IPS-20b (cell line): ENCODE measurements around the gene OXA1L.
"Not testable (repeated sequence)": the region's sequence is repeated elsewhere in the genome, so short reads cannot be mapped to it uniquely, and the experiment has no call there.

ENCODE experiments used
- H3K27ac ChIP-seq: one replicate; pipeline ENCODE4 v1.5.1; 2013; ENCODE audit warnings: low read length
- H3K27me3 ChIP-seq: 2 replicates; pipeline ENCODE4 v1.6.1; 2013; ENCODE audit warnings: mild to moderate bottlenecking, low read length, inconsistent platforms; ENCODE audit not compliant: insufficient read depth
- H3K36me3 ChIP-seq: 2 replicates; pipeline ENCODE4 v1.6.1; 2013; ENCODE audit warnings: low read depth, mild to moderate bottlenecking, inconsistent platforms, low read length, moderate library complexity; ENCODE audit not compliant: insufficient read depth
- H3K4me1 ChIP-seq: 2 replicates; pipeline ENCODE4 v1.6.1; 2013; ENCODE audit warnings: mild to moderate bottlenecking, control low read depth, inconsistent platforms, low read length, moderate library complexity; ENCODE audit not compliant: insufficient read depth
- H3K4me3 ChIP-seq: 2 replicates; pipeline ENCODE4 v1.5.1; 2013; ENCODE audit warnings: mild to moderate bottlenecking, low read length, inconsistent platforms
- H3K9ac ChIP-seq: 2 replicates; pipeline ENCODE4 v1.6.1; 2013; ENCODE audit warnings: low read depth, mild to moderate bottlenecking, inconsistent platforms, low read length, moderate library complexity
- H3K9me3 ChIP-seq: 2 replicates; pipeline ENCODE4 v1.6.1; 2013; ENCODE audit warnings: mild to moderate bottlenecking, low read depth, low read length, inconsistent platforms; ENCODE audit not compliant: insufficient read depth

The OXA1L gene

DNA sequence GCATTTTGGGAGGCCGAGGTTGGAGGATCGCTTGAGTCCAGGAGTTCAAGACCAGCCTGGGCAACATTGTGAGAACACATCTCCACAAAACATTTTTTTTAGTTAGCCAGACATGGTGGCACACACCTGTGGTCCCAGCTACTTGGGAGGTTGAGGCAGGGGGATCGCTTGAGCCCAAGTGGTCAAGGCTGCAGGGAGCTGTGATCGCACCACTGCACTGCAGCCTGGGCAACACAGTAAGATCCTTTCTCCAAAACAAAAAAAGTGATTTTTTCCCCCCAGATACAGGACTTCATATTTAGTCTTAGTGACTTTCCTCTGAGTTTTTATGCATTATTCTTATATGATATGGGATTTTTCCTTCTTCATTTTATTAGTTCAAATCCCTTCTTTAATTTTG lies 20.2 kb downstream of the OXA1L start:
- Histone ChIP-seq H3K36me3 (no peaks in the 10 kb centered on the region), H3K27ac (no peak overlapping the region), H3K9me3 (no peaks in the 10 kb centered on the region), H3K4me1 (no peaks in the 10 kb centered on the region), H3K9ac (no peak overlapping the region), H3K4me3 (no peak overlapping the region), H3K27me3 (no peaks in the 10 kb centered on the region)

DNA sequence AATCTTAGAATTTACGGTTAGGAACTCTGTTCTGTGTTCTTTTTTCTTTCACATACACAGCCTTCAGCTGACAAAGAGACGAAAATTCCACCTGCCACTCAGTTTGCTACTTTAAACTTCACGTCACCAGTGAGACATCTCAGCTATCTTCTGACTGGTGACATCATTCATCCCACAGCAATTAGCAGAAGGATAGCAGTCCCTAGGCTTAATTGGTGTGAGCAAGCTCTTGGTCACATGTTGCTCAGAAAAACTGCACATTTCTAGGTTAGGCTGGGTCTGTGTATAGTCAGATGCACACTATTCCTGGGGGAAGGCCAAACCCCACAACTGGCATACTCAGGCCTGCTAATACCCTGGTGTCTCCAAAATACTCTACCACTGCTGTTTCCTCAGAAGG lies 24.8 kb downstream of the OXA1L start:
- Histone ChIP-seq H3K27ac (no peak overlapping the region), H3K9ac (no peak overlapping the region), H3K36me3 (no peaks in the 10 kb centered on the region), H3K4me1 (no peaks in the 10 kb centered on the region; the same call in 1 of the 2 replicates), H3K9me3 (no peaks in the 10 kb centered on the region), H3K4me3 (no peak overlapping the region), H3K27me3 (no peaks in the 10 kb centered on the region)

GRCh38 chr14:22792158-22792557 lies 25.7 kb downstream of the OXA1L start:
- H3K36me3 ChIP-seq: no peaks in the 10 kb centered on the region
- no peak overlapping the region for H3K4me3 ChIP-seq

DNA sequence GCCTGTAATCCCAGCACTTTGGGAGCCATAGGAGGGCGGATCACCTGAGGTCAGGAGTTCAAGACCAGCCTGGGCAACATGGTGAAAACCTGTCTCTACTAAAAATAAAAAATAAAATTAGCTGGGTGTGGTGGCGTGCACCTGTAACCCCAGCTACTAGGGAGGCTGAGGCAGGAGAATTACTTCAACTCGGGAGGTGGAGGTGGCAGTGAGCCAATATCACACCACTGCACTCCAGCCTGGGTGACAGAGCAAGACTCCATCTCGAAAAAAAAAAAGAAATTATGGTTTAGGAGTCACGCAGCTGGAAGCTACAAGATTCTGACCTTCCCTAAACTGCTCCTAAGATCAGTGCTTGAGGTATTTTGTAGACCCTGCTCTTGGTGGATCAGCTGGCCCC lies 27.1 kb downstream of the OXA1L start:
- not testable (repeated sequence) for H3K9me3 ChIP-seq, H3K4me3 ChIP-seq, H3K27ac ChIP-seq, H3K9ac ChIP-seq, H3K36me3 ChIP-seq, H3K27me3 ChIP-seq
- peaks cover 12% of the 10 kb centered on the region for H3K4me1 ChIP-seq

More at GRCh38 chr14:22792158-22792557, 25.7 kb downstream of the OXA1L start:
- Histone ChIP-seq H3K27me3 (no peaks in the 10 kb centered on the region), H3K9ac (no peak overlapping the region), H3K27ac (no peak overlapping the region), H3K9me3 (no peaks in the 10 kb centered on the region), H3K4me1 (peaks cover 8% of the 10 kb centered on the region)

DNA sequence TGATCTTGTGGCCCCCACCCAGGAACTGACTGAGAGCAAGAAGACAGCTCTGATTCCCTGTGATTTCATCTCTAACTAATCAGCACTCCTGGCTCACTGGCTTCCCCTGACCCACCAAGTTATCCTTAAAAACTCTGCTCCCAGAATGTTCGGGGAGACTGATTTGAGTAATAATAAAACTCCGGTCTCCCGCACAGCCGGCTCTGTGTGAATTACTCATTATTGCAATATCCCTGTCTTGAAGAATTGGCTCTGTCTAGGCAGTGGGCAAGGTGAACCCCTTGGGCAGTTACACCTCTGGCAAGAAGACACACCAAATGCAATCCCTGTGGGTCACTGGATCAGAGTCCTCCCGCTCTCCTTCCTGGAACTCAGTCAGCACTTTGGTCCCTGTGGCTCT lies 27.5 kb downstream of the OXA1L start:
- Histone ChIP-seq H3K9ac (no peak overlapping the region), H3K4me1 (peaks cover 12% of the 10 kb centered on the region), H3K36me3 (no peaks in the 10 kb centered on the region), H3K27me3 (no peaks in the 10 kb centered on the region), H3K27ac (no peak overlapping the region), H3K4me3 (no peak overlapping the region), H3K9me3 (no peaks in the 10 kb centered on the region)

DNA sequence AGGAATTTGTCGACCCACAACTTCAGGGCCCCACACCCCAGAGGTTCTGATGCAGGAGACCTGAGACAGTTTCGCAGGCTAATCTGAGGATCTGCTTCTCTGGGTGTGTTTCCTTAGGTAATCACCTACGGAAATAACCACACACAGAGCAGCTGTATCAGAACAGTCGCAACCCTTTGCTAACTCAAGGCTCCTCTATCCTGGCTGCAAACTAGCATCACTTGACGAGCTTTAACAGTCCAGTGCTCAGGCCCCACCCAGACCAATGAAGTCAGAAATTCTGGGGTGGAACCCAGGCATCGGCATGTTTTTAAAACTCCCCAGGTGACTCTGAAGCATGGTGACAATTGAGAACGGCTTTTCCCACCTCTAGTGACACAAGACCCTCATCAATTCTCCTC lies 28.1 kb downstream of the OXA1L start:
- H3K4me1 ChIP-seq: peaks cover 12% of the 10 kb centered on the region
- no peaks in the 10 kb centered on the region for H3K27me3 ChIP-seq
- H3K9me3 ChIP-seq: no peaks in the 10 kb centered on the region
- no peaks in the 10 kb centered on the region for H3K36me3 ChIP-seq
- no peak overlapping the region for H3K27ac ChIP-seq
- H3K9ac ChIP-seq: no peak overlapping the region
- no peak overlapping the region for H3K4me3 ChIP-seq

GRCh38 chr14:22796087-22796707 lies 29.7 kb downstream of the OXA1L start:
- peak overlapping the region; percentile 17; the same call in 1 of the 2 replicates for H3K9ac ChIP-seq
- no peak overlapping the region for H3K27ac ChIP-seq
- no peaks in the 10 kb centered on the region for H3K9me3 ChIP-seq
- no peak overlapping the region for H3K4me3 ChIP-seq
- no peaks in the 10 kb centered on the region for H3K27me3 ChIP-seq
- H3K4me1 ChIP-seq: peaks cover 12% of the 10 kb centered on the region
- H3K36me3 ChIP-seq: no peaks in the 10 kb centered on the region

DNA sequence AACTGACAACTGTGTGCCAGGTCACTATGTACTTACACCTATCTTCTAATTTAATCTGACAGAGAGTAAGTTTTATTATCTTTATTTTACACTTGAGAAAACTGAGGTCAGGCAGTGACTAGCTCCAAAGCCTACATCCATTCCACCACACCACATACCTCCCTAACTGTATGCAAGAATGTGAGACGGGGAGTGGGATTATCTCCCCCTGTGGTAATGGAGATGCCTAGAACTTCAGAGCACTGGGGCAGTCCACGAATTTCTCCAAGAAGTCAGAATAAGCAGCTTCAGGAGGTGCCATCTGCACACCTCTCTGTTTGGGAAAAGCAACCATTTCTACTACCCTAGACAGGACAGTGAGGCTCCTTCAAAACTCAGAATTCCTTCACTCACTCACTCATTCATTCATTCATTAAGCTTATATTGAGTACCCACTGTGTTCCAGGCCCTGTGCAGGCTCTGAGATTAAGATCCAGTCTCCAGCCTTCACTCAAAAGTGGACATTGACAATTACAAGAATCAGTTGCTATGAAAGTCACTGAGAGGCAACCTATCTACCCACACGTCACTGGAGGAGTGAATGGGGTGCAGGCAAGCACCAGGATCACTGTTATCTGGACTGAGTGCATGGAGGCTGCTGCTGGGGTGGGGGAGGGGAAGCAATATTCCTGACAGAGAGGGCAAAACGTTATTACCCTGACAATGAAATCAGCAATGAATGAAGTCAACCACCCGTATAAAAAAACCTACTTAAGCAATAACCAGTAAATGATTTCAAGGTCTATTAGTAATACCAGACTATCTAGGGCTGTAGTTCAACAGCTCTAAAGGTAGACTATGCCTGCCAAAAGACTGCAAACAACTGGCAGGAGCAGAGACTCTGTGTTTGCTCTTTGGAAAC lies 30.8 kb downstream of the OXA1L start:
- no peaks in the 10 kb centered on the region for H3K9me3 ChIP-seq
- H3K9ac ChIP-seq: peak overlapping the region; percentile 17; the same call in 1 of the 2 replicates
- H3K27ac ChIP-seq: no peak overlapping the region
- H3K4me3 ChIP-seq: no peak overlapping the region; the same call in 1 of the 2 replicates
- H3K4me1 ChIP-seq: peaks cover 12% of the 10 kb centered on the region
- H3K27me3 ChIP-seq: no peaks in the 10 kb centered on the region
- H3K36me3 ChIP-seq: no peaks in the 10 kb centered on the region

- H3K27me3 ChIP-seq: no peaks in the 10 kb centered on the region
- peaks cover 12% of the 10 kb centered on the region for H3K4me1 ChIP-seq
These were observed 32.0 kb downstream of the OXA1L start for GRCh38 chr14:22798528-22798927.

GRCh38 chr14:22800346-22800745 lies 33.9 kb downstream of the OXA1L start:
- no peak overlapping the region for H3K4me3 ChIP-seq

More at GRCh38 chr14:22798528-22798927, 32.0 kb downstream of the OXA1L start:
- no peaks in the 10 kb centered on the region for H3K36me3 ChIP-seq
- no peak overlapping the region for H3K9ac ChIP-seq
- no peak overlapping the region for H3K27ac ChIP-seq
- no peaks in the 10 kb centered on the region for H3K9me3 ChIP-seq
- H3K4me3 ChIP-seq: no peak overlapping the region

GRCh38 chr14:22801716-22802115 lies 35.2 kb downstream of the OXA1L start:
- peaks cover 8% of the 10 kb centered on the region; the same call in 1 of the 2 replicates for H3K4me1 ChIP-seq
- H3K27ac ChIP-seq: no peak overlapping the region
- H3K27me3 ChIP-seq: no peaks in the 10 kb centered on the region
- H3K9ac ChIP-seq: no peak overlapping the region
- no peak overlapping the region for H3K4me3 ChIP-seq
- H3K9me3 ChIP-seq: no peaks in the 10 kb centered on the region
- no peaks in the 10 kb centered on the region for H3K36me3 ChIP-seq

More at GRCh38 chr14:22800346-22800745, 33.9 kb downstream of the OXA1L start:
- Histone ChIP-seq H3K9ac (no peak overlapping the region), H3K36me3 (no peaks in the 10 kb centered on the region), H3K4me1 (peaks cover 12% of the 10 kb centered on the region), H3K27ac (no peak overlapping the region), H3K9me3 (no peaks in the 10 kb centered on the region), H3K27me3 (no peaks in the 10 kb centered on the region)
